GM18870 (cell line): Measurements from ENCODE around the gene SYNE3.
"Not testable (repeated sequence)": the region's sequence is repeated elsewhere in the genome, so short reads cannot be mapped to it uniquely, and the experiment has no call there.

Experiments used
- ATAC-seq: cut with Tn5 transposase; IDR thresholded peaks from one replicate; pipeline ENCODE4 v1.9.1; 2021; ENCODE audit warnings: moderate library complexity; ENCODE audit not compliant: unreplicated experiment

The SYNE3 gene

DNA sequence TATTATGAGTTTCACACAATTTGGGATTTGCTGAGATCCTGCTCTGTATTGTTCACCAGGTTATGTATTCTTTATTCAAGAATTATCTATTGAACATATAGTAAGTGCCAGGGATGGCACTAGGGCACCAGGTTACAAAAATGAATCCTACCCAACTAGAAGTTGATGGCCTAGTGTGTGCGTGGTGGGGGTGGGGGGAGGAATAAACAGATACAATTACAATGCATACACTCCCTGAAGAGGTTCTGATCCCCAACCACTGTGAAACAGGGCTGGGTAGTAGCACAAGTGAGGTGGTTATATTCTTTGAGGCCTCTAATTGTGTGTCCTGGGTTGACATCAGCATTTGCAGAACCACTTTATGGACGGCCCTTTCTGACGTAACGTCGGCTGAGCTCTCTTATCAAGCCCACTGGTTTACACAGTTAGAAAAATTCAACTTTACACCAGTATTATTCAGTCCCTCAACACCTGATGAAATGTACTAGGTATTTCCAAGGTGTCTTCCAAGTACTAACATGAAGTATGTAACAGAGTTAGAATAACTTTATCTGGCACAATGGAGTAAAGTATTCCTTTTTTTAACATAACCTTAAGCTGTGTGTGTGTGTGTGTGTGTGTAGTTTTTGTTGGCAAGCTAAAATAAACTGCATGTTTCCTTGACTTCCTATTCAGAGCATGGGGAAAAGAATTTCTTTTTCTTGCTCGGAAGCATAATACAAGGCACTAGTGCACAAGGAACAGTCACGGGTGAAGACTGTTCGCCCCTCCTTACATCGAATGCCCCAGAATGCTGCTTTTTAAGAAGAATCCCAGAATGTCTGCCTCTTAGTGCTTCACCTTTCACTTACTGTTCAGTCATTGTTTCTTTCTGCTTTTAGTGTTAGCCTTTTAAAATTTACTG, 10.3 kb upstream of the SYNE3 start:
- no peak for ATAC-seq

DNA sequence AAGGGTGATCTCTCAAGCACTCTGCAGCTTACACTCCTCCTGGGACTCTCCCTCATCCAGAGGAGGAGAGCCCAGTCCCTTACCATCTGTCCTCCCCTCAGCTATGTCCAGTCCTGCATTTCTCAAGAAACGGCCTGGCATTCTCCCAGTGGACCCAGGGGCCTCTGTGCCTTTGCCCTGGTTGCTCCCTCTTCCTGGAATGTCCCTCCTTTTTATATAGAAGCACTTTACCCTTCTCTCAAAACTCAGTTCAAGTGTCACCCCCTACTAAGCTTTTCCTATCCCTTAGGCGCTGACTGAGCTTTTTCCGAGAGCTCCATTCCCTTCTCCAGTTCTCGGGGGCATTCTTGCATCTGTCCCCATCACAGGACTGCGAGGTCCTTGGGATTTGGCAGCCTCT, 9.5 kb upstream of the SYNE3 start:
- ATAC-seq, result no peak

DNA sequence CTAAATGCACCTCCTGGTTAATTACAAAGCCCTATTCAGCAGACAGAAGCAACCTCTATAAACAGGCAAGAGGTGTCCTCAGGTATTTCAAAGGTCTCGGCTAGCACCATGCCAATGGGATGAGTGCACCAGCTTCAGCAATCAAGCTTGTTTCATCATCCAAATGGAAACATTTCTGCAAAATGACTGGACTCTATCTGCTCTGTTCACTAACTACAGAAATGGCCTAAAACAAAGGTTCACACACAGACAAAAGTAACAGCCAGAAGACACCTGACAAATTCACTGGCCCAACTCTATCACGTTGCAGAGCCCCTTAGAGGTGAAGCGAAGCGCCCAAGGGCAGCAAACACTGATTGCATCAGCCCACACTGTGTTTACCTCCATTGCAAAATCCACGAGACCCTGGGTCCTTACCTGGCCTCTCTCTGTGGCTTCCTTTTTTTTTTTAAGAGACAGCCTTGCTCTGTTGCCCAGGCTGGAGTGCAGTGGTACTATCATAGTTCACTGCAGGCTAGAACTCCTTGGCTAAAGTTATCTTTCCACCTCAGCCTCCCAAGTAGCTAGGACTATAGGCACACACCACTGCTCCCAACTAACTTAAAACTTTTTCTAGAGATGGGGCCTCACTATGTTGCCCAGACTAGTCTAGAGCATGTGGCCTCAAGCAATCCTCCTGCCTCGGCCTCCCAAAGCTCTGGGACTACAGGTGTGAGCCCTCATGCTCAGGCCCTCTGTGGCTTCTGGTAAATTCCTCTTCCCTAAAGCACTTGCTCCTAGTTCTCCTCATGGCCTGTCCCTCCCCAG, 8.5 kb upstream of the SYNE3 start:
- no peak for ATAC-seq

DNA sequence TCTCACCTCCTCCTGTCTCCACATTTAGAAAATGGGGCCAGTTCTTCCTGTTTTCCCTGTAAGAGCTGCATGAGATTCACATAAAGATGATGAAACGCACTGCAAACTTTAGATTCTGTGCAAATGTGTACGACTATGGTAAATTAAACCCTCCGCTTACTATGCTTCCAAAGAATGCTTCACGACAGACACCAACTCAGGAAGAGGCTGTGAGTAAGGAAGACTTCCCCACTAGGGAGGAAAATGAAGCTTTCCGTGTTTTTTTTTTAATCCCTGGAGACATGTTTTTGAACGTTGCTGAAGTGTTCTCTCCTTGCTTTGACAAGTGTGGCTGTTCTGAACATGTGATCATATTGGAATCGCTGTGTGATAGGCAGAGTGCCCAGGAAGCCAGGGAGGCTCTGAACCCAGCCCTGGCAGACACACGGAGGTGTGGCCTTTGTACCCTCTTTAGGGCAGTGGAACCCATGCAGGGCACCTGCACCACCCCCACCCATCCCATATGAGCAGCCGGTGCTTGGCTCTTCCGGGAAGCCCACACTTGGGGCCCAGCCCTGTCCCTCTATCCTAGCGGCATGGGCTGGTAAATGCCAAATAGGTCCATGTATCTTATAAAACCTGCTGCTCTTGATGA, 7.5 kb upstream of the SYNE3 start:
- ATAC-seq, result no peak

DNA sequence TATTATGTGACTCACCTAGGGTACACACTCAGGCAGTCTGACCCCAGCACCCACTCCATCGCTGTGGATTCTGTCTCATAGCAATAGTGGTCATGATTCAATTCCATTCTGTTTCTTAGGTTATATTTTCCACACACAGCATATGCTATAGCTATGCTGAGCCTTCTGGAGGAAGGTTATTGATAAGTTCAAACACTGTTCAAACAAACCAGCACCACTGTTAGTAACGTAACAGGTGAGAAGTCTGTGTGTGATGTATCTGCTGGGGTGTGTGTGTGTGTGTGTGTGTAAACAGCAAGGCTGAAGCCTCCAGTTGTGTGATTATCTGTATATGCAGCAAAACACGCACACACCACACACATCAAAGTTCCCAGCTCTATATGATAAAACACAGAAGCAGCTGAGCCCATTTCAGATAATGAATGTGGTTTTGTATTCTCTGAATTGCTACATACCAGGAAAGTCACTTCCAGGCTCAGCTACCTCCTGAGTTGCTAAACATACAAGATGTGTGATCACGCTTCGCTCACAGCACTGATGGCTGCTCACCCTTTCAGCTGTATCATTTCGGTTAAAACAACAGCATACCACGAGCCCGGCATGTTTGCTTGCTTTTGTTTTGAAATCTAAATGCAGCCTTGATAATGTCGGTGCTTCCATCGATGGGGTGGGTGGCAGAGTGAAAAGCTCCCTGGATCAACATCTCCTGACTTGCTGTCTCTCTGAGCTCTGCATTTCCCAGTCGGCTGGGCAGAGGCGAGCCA, 6.8 kb upstream of the SYNE3 start:
- no peak for ATAC-seq

DNA sequence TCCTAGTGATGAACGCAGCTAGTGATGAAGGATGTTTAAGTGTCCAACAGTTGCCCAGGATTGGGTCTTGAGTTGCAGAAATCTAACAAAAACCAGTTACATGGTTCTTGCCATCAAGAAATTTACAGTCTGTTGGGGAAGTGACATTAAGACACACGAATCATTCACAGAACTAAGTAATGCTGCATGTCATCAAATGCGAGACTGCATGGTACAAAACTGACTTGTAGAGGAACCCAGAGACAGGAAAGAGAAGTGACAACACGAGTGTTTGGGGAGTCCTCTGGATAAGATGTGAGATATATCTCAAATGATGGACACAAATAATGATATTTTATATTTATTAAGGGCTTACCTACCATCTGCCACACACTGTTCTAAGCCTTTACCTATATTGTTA, 6.1 kb upstream of the SYNE3 start:
- no peak for ATAC-seq

DNA sequence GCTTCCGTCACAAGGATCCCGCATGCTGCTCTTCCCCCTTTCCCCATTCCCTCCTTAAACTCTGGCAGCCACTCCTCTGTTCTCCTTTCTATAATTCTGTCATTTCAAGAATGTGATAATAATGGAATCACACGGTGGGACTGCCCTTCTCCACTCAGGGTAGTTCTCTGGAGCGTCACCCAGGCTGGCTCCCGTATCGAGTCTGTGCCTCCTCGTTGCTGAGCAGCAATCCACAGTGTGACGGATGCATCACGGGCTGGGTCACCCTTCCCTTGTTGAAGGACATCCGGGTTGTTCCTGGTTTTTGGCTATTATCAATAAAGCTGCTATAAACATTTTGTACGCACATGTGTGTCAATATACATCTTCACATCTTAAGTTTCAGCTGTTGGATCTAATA, 5.7 kb upstream of the SYNE3 start:
- ATAC-seq, result no peak

DNA sequence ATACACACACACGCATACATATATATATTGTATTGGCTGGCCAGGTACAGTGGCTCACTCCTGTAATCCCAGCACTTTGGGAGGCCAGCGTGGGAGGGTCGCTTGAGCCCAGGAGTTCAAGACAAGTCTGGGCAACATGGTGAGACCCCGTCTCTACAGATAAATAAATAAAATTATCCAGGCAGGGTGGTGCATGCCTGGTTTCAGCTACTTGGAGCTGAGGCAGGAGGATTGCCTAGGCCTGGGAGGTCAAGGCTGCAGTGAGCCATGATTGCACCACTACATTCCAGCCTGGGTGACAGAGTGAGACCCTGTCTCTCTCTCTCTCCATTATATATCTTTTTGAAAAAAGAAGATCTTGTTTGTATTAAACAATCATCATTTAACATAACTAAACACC, 4.6 kb upstream of the SYNE3 start:
- ATAC-seq, result no peak

DNA sequence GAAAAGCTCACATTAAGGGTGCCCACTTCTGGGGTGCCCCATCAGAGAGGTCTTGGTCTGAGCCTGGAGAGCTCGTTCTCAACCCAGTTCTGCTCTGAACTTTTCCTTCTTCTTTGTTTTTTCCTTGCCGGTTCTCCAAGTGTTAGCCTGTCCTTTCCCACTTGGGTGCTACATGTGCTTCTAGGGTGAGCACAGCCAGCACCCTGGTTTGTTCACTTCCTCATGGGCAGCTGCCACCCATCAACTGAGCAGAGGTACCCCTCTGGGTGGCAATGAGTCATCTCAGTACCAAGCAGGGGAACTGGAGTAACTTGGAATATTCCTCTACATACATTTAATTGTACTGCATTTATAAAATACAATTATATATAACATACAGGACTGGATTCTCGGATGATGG, 3.9 kb upstream of the SYNE3 start:
- no peak for ATAC-seq

DNA sequence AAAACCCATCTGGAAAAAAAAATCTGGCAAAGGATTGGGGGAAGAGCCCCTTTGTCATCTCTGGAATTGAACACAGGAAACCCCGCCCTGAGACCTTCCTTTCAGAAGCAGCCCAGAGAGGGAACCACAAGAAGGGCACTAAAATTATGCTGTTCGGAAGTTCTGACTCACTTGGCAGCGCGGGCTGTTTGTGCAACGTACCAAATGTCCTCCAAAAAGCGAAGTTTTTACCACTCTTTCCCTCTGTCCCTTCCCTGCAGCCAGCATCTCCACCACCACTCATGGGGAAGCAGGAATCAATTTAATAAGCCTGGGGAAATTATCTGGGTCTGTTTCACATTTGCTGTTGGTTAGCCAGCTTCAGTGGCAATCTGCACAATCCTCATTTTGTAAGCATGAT, 3.2 kb upstream of the SYNE3 start:
- no peak for ATAC-seq

DNA sequence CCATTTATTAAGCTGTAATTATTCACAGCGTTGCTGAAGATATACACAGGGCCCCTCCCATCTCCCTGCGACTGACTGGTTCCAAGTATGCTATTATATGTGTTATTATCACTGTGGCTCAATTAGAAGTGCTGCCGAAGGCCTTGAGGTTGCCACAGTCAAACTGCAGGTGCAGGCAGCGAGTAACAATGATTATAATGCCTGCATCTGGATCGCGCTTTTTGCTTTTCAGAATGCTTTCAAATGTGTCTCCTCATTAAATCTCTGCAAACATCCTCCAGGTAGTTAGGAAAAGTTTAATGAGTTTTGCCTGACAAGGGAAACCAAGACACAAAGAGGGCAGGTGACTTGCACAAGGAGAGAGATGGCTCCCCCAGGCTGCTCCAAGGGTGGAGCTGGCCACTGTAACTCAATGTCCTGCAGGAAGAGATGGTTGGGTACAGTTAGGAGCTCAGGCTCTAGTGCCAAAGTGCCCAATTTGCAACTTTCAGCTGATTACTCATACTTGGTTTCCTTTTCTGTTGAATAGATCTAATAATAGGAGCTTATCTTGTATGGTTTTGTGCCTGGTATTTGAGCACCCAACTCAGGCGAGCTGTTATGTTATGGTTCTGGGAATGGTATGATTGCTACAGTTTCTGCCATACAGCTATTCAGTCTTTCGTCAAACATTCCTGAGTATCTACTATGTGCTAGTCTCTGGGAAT, 1.7 kb upstream of the SYNE3 start:
- ATAC-seq, result no peak

DNA sequence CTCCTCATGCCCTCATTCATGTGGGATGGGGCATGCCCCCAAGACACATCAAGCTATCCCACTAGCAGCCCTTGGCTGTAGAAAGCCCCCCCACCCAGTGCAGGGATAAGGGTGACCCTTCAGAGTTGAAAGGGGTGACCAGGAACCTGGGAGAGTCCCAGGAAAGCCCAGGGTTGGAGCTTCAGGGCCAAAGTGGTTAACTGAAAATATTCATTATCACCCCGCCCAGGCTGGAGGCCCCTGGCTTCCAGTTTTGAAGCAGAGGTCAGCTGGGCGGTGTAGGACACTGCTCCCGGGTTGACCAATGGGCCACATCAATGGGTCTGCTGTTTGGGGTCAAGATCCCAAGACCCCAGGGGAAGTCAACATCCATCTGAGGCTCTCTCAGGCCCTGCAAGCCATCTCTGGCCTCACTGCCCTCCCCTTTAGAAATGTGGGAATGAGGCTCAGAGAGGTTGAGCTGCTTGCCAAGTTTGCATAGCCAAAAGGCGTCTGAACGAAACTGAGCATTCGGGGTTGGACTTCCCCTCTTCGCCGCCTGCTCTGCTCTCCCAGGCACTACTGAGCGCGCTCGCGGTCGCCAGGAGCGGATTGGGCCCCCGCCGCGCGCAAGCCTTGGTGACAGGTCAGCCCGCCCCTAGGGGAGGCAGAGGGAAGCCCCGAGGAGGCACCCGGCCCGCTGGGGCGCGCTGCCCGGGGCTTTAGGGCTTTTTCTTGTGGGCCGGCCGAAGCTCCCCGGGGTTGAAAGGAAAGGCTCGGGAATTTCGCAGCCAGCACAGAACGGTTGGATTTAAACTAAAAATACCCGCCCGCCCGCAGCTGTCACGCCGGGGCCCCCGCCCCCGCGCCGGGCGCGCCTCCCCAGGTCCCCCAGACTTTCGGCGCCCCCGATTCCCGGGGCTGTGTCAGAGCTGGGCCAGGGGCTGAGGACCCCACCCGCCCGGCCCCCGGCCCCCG, 576 bp downstream of the SYNE3 start:
- peak; percentile 56 for ATAC-seq

DNA sequence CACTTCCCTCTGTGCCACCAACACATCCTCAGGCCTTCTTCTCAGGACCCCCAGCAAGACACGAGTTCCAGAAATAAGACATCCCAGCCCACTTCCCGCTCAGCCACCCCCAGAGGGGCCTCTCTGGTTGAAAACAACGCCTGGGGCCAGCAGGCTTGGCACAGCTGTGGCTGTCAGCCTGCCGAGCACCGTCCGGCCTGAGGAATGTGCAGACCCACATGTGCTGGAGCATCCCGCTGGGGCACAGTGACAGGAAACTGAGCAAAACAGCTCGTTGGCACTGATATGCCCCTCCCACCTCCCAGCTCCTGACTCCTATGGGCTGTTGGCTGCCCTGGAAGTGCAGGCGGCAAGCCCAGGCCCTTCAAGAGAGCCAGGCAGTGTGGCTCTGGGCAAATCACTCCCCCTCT, 1.4 kb downstream of the SYNE3 start:
- ATAC-seq, result no peak

DNA sequence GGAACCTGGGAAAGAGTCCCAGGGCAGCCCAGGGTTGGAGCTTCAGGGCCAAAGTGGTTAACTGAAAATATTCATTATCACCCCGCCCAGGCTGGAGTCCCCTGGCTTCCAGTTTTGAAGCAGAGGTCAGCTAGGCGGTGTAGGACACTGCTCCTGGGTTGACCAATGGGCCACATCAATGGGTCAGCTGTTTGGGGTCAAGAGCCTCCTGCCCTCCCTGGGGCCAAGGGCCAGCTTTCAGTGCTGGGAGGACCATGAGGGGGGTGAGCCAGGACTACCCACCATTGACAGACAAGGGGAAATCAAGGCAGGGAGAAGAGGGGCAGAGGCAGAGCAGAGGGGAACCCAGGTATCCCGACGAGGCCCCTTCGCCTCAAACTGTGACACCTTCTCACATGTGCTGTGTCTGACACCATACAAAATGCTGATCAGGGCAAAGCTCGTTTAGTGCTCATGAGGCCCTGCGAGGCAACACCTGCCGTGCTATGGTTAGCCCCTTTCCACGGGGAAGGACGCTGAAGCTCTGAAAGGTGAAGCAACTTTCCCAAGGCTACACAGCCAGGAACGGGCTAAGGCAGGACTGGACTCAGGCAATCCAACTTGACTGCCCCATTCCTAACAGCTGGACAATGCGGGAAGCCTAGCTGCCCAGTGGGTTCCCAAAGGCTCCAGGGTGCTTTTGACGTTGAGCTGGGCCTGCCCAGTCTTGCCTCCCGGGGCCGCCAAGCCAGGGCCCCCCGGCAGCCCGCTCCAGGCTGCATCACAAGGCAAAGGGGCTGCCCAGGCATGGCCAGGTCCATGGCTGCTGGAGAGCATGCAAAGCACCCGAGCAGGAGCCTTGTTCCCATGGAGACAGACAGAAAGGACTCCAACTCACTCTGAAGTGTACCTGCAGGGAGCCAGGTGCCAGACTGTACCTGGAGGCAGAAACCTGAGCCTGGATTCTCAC, 2.0 kb downstream of the SYNE3 start:
- no peak for ATAC-seq

DNA sequence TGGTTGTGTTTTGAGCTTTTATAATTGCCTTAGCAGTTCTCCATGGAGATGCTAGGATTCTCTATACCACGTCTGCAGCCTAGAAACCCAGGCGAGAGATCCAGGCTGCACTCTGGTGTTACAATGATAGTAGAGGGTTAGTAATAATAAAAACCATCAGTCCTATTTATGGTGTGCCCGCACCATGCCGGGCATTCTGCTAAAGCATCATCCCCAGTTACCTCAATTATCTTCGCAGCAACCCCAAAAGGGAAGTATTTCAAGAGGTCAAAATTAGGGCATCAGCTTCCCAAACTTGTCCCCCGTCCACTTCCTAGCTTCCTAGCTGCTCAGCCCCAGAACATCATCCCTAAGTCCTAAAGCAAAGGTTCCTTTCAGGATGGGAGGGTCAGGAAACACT, 3.2 kb downstream of the SYNE3 start:
- ATAC-seq, result no peak

DNA sequence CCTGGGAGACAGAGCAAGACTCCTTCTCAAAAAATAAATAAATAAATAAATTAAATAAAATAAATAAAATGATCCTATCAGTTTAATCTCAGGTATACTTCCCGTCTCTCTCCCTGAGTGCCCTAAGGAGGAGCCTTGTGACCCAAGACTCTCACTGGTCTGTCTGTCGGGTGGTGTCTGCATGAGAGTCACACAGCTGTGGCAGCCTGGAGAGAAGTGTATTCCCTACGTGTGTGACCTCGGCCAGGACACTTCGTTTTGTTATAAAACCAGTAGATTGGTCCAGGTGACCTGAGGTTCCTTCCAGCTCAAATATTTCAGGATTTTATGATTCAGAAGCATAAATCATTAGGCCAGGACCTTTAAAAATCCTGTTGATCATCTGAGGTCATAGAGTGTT, 4.8 kb downstream of the SYNE3 start:
- ATAC-seq, result no peak

DNA sequence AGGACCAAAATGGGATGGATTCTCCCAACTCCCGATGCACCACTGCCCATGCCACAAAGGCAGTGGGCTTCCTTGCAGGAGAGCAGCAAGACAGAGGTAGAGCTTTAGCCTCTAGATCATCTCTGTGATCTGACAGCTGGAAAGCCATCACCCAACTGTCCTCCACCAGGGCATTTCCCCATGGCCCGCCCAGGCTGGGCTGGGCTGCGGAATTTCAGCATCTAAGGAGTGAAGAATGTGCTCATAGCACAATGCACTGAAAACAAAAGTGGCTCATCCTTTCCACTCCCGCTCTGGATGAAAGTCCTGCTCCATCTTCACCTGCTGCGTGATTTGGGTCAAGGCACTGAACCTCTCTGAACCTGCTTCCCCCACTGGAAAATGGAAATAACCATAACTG, 5.6 kb downstream of the SYNE3 start:
- ATAC-seq, result no peak

DNA sequence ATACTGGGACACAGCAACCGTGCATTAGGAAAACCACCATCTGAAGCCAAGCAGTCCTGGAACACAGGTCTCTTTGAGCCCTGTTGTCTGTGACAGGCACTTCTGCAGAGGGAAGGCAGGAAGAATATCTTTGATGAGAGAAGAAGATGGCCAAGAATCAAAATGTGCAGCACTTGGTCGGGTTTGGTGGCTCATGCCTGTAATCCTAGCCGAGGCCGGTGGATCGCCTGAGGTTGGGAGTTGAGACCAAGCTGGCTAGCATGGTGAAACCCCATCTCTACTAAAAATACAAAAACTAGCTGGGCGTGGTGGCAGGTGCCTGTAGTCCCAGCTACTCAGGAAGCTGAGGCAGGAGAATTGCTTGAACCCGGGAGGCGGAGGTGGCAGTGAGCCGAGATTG, 6.1 kb downstream of the SYNE3 start:
- not testable (repeated sequence) for ATAC-seq
